Amniotic epithelial cell (primary cell): Measurements from ENCODE around the gene ROCK1.

ENCODE experiments used
- DNase-seq: peaks from one replicate; pipeline ENCODE4 v3.0.0-alpha.2; 2010; ENCODE audit warnings: low read depth

The ROCK1 gene

DNA sequence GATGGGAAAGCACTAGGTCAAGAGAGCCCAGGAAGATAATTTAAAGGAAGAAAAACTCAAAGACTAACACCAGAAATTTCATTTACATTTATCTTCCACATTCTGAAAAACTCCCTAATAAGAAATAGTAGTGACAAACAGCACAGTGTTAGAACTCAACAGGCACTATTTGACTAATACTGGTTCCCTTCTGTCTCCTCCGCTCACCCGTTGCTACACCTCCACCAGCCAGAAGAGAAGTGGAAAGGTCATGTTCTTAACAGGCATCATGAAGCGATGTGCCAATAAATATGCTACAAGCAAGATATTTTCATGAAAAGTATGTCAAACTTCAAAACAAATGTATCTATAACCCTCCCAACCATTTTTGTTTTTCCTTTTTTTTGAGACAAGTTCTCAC lies 5.7 kb downstream of the ROCK1 start:
- DNase-seq = no peak

DNA sequence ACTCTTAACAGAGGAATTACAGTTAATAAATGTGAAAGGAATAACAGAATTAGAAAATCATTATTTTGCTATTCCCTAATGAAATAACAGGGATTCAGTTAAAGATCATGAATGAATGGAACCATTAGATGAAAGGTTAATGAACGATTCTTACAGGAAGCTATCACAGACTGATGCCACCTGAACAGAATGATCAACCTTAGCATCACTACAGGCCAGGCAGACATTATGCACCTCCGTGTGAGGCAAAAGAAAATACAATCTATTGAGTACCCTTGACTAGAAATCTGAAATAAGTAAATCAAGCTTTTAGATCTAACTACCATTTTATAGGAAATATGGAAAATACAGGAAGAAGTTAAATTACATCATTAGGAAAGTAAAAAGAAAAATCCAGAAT lies 10.4 kb downstream of the ROCK1 start:
- DNase-seq = no peak

DNA sequence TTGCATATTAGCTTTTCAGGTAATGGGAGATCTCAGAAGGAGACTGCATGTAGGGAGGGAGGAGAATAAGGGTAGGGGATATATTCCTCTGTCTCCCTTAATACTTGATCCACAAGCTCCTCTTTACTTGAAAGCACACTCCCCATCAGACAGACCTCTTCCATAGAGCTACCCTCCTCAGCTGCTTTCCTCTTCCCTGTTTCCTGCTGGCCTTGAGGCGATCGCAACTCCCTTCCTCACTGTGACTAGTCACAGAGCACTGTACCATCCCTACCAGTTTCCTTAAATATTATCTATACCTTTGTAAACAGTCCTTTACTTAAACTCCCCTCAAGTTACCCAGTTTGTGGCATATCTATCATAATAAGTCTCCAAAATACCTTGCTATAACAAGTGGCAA lies 10.9 kb downstream of the ROCK1 start:
- DNase-seq = no peak

GRCh38 chr18:21100146-21100545 lies 11.5 kb downstream of the ROCK1 start:
- DNase-seq = peak; percentile 34

GRCh38 chr18:21099442-21099841 lies 12.2 kb downstream of the ROCK1 start:
- DNase-seq = no peak

DNA sequence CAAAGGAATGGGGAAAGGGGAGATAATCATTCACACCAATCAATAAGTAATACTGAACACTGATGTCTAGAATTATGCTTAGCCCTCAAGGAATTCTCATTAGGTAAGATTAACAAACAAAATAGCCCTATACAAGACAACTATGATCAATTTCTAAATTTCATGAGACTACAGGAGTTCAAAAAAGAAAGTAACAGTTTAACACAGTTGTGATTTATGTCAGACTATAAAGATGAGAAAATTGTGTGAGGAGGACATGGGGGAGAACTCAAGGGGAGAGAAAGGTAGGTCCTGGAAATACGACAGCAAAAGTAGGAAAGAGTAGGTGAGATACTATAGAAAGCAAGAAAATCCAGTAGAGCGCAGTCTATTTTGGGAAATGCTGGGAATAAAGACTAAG lies 14.9 kb downstream of the ROCK1 start:
- DNase-seq = no peak

- no peak for DNase-seq
These were observed 18.5 kb downstream of the ROCK1 start for GRCh38 chr18:21093133-21093532.

DNA sequence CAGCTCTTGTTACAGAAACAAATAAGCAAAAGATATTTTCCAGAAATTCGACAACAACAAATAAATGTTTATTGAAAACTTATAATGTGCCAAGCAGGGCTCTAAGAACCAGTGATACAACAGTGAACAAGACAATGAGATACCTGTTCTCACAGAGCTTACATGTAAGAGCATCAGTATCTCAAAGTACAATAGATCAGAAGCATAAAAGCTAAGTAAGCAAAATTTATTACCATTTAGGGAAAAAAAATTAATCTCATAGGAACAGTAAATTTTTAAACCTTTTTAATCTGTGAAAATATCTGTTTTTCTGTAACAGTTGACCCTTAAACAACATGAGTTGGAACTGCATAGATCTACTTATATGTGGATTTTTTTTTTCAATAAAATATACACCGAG lies 20.9 kb downstream of the ROCK1 start:
- no peak for DNase-seq

DNA sequence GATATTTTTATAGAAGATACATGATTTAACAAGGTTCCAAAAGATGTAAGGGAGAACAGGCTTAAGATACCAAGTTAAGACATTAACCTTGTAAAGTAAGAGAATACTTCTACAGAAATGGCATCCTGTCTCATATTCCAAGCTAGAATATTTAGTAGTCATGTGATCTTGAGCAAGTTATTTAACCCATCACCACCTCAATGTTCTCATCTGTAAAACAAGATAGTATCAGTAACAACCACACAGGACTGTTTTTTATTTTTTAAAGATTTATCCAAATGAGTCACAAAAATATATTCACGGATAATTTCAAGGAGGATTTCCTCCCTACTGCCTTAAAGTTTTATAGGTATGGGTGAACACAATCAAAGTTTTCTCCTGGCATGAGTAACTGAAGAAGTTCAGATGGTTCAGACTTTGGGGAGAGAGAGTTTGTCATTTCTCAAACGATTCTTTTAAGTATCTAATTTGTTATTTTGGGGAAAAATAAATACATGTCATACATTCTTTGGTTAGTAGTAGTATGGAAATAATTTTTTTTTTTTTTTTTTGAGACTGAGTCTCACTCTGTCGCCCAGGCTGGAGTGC lies 25.9 kb downstream of the ROCK1 start:
- DNase-seq = peak; percentile 15

- no peak for DNase-seq
These were observed 27.0 kb downstream of the ROCK1 start for GRCh38 chr18:21084511-21085078.

- DNase-seq = no peak
These were observed 28.6 kb downstream of the ROCK1 start for GRCh38 chr18:21083017-21083416.

- DNase-seq = no peak
These were observed 30.2 kb downstream of the ROCK1 start for GRCh38 chr18:21081426-21081825.

DNA sequence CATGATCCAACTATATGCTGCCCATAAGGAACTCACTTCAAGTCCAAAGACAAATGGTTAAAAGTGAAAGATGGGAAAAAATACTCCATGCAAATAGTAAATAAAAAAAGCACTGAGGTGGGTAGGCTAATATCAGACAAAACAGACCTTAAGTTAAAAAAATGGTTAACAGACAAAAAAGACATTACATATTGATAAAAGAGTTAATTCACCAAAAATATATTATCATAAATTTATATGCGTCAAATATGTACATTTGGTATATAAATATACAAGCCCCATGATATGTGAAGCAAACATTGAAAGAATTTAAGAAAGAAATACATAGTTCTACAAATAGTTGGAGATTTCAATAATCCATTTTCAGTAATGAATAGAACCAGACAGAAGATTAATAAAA lies 31.0 kb downstream of the ROCK1 start:
- no peak for DNase-seq

- DNase-seq = no peak
These were observed 37.0 kb downstream of the ROCK1 start for GRCh38 chr18:21074336-21075323.

DNA sequence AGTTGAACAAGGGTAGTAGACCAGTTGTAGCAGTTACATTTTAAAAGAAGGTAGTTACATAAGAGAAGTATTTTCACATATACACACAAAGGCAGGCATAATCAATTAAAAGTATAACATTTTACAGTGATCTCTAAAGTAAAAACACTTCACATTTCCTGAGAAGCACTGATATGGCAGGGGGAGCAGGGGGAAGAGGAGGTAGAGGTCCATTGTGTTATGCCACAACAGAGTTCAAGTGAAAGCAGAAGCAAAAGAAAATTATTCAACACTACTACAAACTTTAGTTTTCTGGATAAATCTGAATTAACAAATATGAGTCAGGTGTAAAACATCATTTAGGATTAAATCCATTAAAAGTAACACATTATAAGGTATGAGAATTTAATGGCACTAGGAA lies 38.4 kb downstream of the ROCK1 start:
- no peak for DNase-seq

DNA sequence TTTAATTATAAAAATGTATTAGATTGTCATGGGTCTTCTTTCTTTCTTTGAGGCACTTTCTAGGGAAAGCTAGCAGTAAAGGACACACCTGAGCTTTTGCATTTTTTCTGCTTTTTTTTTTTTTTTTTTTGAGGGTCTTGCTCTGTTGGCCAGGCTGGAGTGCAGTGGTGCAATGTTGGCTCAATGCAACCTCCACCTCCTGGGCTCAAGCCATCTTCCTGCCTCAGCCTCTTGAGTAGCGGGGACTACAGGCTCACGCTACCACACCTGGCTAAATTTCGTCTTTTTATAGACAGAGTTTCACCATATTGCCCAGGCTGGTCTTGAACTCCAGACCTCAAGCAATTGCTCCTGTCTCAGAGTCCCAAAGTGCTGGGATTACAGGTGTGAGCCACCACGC lies 40.5 kb downstream of the ROCK1 start:
- no peak for DNase-seq

DNA sequence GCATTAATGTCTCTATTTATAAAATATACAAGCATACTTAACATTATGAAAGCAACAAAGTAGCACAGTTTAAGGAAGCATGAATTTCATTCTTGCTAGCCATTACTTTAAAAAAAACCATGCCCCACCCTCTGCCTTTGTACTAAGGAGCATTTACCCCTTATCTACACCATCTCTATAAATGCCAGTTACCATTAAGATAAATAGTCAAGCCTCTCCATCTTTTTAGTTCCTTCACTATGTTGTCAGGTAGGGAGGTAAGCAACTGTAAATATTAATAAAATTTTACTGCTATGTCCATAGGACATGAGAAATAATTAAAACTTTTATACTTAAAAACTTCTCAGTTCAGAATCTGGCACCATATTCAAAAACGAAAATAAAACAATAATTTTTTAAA lies 42.1 kb downstream of the ROCK1 start:
- DNase-seq = no peak

DNA sequence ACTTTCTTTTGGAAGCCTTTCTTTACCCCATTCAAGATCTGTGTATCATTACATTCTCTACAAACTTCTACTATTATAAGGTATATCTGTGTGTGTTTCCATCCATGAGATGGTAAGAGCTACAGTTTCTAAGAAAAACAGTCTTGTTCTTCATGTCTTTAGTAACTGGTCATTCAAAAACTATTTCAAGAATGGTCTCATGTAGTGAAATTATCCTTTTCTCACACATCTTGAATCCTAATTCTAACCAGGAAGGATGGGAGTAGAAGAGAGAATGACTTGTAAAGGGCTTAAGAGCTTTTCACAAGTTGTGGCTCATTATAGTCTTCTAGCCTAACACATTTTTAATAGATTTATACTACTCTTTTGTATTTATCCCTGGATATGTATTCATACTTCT lies 47.3 kb downstream of the ROCK1 start:
- peak; percentile 16 for DNase-seq

DNA sequence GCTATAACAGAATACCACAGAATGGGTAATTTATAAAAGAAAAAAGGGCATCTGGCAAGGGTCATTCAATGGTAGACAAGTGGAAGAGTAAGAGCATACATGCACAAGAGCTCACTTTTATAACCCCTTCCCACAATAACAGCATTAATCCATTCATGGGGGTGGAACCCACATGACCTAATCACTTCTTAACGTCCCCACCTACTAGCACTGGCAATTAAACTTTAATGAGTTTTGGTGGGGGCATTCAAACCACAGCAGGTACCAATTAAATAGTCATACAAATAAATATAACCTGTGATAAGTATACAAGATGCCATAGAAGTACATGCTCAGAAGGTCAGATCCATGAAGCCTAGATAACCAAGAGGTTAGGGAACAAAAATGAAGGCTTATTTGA lies 48.6 kb downstream of the ROCK1 start:
- DNase-seq = no peak

DNA sequence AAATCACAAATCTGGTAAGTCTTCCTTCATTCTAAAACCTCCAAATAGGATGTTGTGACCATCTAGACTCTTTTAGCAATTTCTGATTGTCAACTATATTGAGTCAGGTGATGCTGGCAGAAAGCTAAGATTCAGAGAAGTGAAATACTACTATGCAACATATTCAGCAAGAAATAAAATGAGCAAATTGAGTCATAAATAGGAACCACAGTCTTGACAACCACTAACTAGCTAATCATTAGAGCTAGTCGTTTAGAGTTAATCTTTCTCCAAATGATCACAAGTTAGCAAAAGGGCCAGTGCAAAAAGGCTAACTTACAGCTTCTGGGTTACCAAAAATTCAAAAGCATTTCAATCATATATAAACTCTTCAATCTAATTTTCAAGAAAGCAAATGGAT lies 54.5 kb downstream of the ROCK1 start:
- no peak for DNase-seq

DNA sequence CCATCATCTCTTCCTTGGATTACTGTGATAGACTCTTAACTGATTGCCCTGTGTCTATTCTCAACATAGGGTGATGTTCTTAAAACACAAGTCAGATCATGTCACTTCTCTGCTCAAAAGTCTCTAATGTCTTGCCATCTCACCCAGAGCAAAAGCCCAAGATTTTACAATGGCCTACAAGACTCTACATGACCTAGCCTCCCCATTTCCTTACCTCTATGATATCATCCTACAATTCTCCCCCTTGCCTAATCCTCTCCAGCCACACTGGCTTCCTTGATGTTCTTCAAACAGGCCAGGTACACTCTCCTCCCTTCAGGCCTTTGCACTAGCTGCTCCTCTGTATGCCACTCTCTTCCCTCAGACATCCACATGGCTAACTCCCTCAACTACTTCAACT lies 55.1 kb downstream of the ROCK1 start:
- DNase-seq = no peak

DNA sequence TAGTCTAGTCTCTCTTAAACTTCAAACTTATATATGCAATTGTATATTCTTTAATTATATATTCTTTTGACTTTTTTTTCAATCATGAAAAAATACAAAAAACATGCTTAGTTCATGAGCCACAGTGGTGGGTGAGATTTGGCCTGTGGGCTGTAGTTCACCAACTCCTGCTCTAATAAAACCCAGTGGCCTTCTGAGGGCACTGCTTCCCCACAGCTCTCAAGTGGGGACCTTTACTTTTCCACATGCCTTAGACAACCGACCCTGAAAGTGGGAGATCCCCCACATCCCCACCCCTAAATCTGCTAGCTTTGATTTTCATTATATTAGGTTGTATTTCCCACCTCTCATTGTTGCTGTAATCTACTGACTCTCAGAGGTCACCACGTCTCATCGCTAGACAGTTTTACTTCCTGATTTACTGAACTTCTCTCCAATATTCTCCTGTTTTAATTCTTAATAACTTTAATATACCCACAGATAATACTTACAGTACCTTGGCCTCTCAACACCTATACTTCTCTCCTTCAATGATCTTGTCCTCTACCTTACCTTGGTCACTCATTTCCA lies 57.3 kb downstream of the ROCK1 start:
- DNase-seq = no peak

DNA sequence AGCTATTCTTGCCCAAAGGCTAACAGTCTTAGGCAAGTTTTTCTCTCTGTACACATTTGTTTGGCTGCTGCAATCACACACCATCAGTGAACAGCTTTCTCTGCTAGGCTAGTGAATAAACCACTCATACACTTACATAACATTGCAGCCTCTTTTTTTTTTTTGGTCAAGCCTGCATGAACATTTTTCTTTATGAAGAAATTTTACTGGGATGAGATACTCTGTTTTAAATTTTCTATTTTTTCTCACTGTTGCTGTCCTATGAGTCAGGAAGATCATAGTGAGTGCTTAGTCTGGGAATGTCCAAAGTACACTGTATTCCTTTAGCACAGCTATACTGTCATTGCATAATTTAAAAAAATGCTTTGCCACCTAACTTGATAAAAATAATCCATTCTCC lies 58.5 kb downstream of the ROCK1 start:
- peak; percentile 95 for DNase-seq
